NOMO-1 treated with dmso at 0.1 percent for 144 hours (cell line): Measurements from ENCODE around the gene FOXP4.

ENCODE experiments used
- DNase-seq: peaks from one replicate; lab custom pipeline; 2025; ENCODE audit not compliant: unreplicated experiment; lab: John Stamatoyannopoulos, UW

FOXP4 gene

DNA sequence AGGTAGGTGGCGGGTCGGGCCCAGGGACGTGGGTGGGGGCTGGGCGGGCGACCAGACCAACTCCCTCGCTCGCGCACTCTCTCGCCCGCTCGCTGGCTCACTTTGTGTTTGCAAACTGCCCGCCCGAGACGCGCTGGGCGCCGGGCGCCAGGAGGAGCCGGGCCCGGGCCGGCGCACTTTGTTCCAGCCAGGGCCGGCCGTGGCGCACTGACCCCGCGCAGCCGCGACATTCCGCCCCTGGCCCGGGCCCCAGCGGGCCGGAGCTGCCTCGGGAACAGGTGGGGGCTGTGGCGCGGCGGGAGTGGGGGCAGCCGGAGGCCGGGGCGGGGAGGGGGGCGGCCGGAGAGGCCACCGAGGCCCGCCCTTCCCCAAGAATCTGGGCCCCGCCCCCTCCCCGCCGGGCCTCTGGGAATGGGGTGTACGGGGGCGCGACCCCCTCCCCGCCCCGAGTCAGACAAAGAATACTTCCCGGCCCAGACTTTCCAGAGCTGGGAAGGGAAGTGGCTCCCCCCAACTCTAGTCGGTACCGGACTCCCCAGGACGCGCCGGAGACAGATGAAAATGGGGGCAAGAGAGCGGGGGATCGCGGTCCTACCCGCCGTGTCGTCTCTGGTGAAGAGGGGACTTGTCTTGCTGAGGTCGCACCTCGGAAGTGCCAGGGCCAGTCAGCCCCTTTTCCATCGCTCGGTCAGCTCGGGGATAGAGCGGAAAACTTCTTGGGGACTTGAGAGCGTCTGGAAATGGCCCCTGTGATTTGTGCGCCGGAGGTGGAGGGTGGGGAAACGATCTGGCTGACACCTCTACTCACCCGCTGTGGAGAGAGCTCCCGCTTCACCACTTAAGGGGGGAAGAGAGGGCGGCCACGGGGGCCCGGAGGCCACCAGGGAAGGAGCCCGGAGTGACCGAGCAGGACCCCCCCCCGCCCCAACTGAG is 951 bp downstream of the FOXP4 start:
- no peak for DNase-seq

DNA sequence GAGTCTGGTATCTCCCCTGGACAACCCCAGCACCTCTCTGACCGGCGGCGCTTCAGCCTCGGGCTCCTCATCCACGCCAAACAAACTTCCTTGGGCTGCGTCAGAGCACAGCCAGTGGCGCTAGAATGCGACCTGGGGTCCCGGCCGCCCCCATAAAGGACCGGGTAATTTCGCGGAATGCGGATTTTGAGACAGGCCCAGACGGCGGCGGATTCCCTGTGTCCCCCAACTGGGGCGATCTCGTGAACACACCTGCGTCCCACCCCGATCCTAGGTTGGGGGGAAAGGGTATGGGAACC is 1.6 kb downstream of the FOXP4 start:
- no peak for DNase-seq

DNA sequence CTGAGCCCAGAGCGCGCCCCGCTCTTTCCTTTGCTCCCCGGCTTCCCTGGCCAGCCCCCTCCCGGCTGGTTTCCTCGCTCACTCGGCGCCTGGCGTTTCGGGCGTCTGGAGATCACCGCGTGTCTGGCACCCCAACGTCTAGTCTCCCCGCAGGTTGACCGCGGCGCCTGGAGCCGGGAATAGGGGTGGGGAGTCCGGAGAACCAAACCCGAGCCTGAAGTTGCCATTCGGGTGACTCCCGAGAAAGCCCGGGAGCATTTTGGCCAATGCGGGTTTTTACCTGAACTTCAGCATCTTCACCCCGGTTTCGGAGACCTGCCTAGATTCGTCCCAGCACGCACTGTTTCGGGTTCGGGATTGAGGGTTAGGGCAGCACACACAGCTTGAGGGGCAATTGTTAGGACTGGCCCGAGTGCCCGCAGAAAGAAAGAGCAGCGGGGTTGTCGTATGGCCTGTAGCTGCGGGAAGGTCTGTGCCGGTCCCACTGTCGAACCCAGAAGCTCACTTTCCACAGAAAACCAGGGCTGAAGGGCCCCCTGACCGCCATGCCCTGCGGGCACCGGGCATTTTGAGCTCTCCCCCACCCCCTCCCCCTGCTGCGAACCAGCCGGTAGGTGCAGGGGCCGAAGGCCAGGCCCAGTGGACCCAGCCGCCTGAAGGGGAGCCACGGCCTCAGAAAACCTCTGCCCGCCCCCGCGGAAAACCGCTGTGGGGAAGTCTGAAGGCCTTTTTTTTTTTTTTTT is 2.1 kb downstream of the FOXP4 start:
- no peak for DNase-seq

DNA sequence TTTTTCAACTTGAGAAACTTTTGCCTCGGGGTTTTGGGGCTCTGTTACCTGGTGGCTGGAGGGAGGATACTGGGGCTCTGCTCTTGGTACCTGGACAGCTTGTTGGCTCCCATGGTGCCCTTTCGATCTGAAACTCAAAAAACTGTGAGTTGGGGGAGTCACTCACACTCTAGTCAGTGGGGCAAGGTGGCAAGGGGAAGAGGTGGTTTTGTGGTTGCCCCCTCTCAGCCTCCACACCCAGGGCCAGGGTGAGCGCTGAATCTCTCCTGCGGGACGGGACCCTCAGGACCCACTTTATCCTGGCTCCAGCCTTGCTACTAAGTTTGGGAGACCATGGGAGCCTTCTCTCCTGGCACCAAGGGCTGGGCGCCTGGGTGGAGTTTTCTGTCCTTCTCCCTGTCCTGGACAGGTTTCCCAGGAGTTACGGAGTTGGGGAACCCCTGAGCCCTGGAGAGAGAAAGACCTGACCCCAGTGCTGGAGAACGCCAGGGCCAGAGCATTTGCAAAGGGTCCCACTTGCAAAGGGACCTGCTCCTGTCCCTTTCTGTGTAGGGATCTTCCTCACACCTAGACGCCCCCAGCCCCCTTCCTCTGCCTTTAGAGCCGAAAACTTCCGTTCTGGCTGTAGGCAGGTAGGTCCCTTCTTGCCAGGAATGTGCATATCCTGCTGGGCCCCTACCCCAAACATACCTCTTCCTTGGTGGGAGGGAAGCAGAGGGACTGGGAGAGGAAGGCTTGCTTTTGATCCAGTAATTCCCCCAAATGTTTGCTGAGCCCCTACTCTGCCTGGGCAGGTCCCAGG is 2.9 kb downstream of the FOXP4 start:
- no peak for DNase-seq

DNA sequence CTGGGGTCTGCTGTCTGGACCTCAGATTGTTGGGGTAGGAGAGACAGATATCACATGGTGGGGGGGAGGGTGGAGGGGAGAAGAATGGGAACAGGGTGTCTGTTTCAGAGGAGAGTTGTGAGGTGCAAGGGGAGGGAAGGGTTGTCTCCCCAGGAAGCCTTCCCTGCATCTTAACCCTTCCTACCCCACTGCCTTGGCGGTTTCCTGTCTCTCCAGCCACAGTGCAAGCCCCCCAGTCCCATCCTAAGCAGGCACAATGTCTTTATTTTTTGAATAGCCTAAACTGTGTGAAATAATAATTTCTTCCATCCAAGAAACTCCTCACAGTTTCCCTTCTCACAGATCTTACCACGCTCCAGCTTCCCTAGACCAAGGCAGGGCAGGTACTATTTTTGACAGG is 3.5 kb downstream of the FOXP4 start:
- no peak for DNase-seq

DNA sequence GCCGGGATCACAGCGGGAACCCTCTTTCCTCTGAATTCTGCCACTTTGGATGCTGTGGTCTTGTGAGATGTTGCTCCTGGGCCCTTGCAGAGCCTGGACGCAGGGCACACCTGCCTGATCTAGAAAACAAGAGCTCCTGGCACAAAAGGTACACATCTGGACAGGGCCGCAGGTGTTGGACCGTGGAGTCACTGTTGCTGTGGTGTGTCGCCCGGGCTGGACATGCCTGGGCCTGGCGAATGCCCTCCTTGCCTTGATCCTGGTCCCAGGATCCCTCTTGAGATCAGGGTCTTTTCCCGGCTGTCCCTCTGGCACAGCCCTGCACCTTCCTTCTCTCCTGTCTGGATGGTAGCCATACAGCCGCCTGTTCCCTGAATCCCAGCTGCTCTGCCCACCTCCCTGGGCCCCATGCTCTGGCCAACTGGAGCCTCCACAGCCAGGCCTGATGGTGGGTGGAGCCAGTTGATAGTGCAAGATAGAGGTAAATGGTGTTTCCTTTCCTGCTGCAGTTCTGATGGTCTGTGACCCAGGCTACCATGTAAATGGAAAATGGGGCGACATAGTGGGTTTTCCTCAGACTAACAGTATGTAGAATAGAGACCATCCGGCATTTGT is 5.0 kb downstream of the FOXP4 start:
- DNase-seq = no peak

DNA sequence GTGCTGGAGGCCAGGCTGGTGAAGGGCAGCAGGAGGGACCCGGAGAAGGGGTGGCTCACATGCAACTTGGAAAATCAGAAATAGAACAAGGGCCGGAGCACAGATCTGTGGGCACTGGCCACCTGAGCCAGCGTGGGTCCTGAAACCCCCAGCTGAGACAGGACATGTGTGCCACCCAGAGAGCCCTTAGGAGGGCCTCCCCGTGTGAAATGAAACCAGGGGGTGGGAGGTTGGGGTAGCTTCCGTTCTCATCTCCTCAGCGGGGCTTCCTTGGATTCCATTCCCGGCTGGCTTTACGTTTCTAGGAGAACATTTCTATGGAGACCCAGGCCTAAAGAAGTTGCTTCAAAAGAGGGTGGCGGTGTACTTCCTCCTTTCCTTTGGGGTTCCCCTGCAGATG is 5.7 kb downstream of the FOXP4 start:
- no peak for DNase-seq

DNA sequence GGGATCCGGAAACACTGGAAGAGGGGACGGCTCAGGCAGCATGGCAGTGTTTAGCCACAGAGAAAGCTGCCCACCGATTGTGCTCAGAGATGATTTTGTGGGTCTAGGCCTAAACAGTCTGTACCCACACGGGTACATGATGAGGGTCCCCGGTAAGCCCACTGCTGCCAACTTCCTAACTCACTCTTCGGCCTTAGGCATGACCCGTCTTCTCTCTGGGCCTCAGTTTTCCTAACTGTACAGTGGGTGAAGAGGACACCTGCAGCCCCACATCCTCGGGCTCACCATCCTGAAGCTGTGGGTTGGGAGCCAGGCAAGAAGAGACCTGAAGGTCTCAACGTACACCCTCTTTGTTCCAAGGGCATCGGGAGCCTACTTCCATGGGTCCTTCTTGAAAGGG is 6.5 kb downstream of the FOXP4 start:
- no peak for DNase-seq

DNA sequence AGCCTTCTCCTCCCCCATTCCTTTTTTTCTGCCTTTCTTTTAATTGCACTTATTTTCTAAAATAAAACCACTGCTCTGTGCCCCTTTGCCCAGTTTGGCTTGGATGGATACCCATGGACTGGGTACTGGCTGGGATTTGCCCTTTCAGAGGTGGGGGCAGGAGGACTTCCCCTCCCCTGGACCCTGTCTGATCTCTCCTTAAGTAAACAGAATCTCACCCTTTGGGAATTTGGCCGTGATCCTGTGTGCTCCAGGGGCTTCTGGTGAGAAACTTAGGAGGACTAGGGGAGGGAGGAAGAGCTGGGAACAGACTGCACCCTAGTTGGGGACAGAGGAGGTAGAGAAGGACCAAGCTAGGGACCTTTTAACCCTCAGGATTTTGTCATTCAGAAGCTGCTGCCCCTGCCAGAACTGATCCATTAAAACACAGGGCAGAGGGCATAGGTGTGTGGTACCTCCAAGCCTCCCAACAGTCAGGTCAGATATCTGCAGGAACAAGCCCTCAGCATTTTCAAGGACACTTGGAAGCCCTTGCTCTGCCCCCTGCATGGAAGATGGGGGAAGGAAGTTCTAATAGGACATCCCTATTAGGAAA is 7.3 kb downstream of the FOXP4 start:
- DNase-seq = no peak

DNA sequence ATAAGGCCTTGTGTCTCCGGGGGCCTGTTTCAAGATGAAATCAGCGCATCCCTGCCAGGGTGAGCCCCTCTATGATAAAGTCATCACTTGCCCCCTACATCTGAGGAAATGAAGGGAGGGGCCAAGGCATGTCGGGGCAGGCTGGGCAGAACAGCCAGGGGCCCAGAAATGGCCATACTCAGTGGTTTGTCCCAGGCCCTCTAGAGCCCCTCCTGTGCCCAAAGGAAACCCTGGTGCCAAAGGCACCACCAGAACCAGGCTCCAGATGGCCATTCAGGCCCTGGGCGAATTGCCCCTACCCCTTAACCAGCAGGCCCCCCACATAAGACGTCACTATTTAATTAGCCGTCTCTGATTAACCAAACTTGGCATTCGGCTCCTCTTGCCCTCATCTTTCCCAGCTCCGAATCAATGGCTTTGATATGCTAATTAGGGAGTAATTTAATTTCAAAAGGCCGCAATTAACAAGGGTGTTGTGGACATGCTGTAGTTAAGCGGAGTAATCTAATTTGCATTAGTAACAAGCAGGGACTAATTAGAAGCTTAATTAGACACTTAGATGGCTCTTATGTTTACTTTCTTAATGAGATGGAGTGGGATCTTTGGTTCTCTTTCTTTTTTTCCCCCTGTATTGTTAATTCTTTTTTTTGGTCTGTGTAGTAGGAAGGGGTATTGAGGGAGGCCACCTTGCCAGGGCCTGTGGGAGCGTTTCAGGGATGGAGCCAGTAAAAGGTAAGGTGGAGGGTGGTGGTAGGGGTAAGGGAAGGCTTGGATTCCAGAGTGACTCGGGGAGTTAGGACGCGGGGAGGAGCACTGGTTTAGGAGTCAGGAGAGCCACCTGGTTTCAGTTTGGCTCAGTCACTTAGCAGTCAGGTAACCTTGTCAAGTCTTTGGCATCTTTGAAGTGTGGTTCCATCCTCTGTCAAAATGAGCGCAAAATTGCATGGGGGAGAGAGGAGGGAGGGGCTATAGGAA is 9.4 kb downstream of the FOXP4 start:
- no peak for DNase-seq

DNA sequence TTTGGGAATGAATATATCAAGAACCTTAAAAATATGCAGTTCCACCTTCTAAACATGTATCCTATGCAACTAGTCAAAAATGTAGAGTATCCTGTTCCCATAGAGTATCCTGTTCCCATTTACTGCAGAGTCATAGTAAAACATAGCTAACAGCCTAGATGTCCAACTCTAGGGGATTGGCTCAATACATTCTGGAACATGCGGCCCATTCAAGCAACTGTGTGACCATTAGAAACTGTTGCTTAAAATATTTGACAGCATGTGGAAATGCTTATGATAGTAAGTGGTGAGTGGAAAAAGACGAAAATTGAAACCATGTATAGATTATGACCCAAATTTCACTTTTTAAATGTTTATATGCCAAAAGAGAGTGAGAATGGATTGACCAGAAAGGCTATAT is 11.2 kb downstream of the FOXP4 start:
- DNase-seq = no peak

DNA sequence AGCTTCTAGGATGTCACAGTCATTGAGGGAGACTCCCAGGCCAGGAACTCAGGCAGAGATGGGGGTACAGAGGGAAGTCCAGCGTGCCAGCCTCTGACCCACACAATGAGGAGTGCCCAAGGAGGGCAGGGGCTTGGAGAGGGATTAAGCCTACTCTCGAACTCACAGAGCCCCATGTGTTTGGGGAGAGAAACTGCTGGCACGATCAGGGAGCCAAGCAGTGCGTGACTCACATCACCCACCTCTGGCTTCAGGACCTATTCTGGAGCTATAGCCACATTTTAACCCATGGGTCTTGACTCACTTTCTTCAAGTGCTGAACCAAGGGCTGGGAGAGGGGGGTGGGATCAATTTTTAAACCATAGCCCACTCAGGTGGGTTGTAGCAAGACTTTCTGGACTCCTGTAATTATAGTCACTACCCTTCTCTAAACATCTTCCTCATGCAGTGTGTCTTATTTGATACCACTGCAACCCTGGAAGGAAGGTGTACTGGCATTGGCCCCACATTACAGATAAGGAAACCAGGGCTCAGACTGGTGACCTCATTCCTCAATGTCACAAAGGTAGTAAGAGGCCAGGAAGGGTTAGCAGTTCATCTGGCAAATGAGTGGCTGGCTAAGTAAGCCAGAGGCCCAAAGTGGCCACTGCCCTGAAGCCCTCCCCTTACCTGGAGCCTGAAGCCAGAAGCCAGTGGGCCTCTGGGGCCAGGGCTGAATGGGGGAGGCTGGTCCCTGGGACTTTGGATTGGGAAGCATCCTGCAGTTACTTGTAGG is 12.0 kb downstream of the FOXP4 start:
- no peak for DNase-seq

DNA sequence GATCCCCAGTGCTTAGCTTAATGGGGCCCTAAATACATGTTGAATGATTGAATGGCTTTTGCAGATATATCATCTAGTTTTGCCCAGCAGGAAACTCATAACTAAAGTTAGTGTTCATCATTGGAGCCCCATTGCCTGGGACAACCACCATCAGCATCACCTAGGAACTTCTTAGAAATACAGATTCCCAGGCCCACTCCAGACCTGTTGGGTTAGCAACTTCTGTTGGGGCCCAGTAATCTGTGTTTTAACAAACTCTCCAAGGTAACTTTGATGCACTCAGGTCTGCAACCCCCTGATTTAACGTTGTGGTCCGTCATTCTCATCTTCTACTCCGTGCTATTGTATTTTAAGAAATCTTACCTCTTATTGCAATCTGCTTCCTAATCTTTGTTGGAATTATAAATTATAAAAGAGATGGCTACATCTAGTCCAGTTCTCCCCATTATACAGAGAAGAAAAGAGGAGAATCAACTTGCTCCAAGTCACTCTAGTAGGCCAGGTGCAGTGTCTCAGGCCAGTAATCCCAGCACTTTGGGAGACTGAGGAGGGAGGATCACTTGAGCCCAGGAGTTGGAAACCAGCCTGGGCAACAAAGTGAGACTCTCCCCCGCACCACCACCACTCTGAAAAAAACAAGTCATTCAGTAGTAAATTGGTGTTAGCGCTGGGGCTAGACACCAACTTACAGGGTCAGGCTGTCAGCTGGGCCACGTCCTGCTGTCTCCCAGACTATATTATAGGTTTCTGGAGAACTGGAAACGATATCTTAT is 13.7 kb downstream of the FOXP4 start:
- DNase-seq = no peak

DNA sequence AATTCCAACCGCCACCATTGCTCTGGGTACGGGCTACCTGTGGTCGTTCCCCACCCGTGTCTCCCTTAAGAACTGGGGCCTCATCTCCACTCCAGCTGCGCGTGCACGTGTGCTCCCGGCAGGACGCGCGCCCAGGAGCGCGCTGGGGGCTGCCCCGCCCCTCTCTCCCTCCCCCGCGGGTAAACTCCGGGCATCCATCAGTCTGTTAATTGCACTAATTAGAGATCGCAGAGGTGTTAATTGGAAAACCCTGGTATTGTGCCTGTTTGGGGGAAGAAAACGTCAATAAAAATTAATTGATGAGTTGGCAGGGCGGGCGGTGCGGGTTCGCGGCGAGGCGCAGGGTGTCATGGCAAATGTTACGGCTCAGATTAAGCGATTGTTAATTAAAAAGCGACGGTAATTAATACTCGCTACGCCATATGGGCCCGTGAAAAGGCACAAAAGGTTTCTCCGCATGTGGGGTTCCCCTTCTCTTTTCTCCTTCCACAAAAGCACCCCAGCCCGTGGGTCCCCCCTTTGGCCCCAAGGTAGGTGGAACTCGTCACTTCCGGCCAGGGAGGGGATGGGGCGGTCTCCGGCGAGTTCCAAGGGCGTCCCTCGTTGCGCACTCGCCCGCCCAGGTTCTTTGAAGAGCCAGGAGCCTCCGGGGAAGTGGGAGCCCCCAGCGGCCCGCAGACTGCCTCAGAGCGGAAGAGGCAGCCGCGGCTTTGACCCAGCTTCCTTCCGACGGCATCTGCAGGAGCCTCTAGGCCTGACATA is 14.4 kb downstream of the FOXP4 start:
- DNase-seq = peak; percentile 86

DNA sequence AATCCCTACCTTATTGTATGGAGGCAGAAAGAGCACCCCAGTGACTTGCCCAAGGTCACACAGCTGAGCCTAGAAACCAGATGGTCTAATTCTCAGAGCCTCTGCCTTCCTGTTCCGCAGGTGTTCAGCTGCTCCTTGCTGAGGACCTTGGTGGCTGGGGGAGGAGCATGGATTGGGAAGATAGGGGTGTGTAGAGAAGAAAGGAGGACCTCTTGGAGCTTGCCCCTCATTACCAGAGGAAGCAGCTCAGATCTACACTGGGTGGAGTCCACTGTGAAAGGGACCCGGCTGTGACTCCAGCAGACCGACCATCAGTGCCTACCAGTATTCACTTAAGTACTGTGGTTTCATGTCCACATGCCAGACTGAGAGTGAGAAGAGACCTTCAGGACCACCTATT is 15.2 kb downstream of the FOXP4 start:
- no peak for DNase-seq

DNA sequence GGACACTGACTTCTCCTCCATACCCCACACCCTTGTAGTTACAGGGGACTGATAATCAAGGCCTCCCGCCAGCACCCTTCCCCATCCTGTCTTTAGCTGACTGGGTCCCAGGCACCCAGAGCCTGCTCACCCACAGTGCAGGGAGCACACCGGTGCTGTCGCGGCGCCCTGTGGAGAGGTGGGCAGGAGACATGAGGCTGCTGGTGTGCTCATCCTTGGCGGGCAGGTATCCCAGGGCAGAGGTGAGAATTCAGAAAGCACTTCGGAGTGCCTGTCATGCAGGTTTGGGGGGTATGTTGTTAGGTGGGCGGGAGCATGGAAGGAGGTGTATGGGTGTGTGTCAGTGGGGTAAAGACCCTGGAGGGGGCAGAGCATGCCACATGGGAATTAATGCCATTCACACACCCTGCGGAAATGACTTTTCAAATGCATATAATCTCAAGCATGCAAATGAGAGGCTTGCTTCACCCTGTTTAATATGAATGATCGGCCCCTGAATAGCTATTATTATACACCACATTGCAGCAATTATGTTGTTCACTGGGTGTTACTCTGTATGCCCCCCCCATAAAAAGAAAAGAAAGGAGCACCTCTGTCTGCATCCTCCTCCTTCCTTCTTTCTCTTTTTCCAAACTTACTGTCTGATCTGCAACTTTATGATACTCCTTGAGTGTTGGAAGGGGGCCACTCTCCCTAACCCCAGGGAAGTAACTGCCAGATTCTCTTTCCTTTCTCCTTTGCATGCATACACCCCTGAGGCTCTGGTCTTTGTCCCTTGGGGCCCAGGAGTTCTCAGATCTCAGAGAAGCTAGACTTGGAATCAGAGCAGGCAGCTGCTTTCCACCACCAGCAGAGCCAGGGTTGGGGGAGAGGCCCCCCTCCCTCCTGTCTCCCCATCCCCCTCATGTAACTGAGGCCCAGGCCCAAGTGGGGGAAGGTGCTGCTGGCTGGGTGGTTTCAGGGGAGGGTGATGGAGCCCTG is 16.0 kb downstream of the FOXP4 start:
- no peak for DNase-seq
